Right lobe of liver (tissue), 4 donors: ENCODE measurements around the gene RICTOR.

Experiments
- POLR2A ChIP-seq: fragments of 450-650 bp; IDR thresholded peaks from one replicate; pipeline ENCODE4 v1.6.1; 2017; ENCODE audit warnings: antibody characterized with exemption, mild to moderate bottlenecking
- TF ChIP-seq, protein P1 (sequence below), 4 donors: fragments of 200-600 bp in 3 of 4; fragments of 450-650 bp in 1 of 4; IDR thresholded peaks; one replicate each; pipeline versions ENCODE4 v1.5.1 to v1.8.0; 2016 to 2022; ENCODE audit warnings: antibody characterized with exemption in 4 of 4, mild to moderate bottlenecking in 2 of 4
- donor health status: DM: no; HTN: no; CAD: no.
- donor health status: DM: no; HTN: no; CAD: no.
- donor health status: DM: no; HTN: yes; CAD: no.

GRCh38 chr5:38944282-38944681 lies 129.9 kb downstream of the RICTOR start:
- TF ChIP-seq, protein P1, sequence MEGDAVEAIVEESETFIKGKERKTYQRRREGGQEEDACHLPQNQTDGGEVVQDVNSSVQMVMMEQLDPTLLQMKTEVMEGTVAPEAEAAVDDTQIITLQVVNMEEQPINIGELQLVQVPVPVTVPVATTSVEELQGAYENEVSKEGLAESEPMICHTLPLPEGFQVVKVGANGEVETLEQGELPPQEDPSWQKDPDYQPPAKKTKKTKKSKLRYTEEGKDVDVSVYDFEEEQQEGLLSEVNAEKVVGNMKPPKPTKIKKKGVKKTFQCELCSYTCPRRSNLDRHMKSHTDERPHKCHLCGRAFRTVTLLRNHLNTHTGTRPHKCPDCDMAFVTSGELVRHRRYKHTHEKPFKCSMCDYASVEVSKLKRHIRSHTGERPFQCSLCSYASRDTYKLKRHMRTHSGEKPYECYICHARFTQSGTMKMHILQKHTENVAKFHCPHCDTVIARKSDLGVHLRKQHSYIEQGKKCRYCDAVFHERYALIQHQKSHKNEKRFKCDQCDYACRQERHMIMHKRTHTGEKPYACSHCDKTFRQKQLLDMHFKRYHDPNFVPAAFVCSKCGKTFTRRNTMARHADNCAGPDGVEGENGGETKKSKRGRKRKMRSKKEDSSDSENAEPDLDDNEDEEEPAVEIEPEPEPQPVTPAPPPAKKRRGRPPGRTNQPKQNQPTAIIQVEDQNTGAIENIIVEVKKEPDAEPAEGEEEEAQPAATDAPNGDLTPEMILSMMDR (IDR thresholded peaks at IDR 0.05), result no peak
- TF ChIP-seq POLR2A, result no peak
